GM12875 (cell line): ENCODE data around the gene PGLYRP1.

Experiments
- H3K4me3 ChIP-seq: one replicate; pipeline ENCODE4 v1.5.1; 2011; ENCODE audit warnings: low read depth, low read length, control low read depth
- TF ChIP-seq, protein P1 (sequence below): IDR thresholded peaks from 2 replicates; pipeline ENCODE4 v1.5.1; 2011; ENCODE audit warnings: low read depth, mild to moderate bottlenecking, control low read depth, inconsistent platforms, low read length, moderate library complexity, borderline replicate concordance; ENCODE audit not compliant: insufficient read depth

PGLYRP1 gene

GRCh38 chr19:46016426-46017094, 6.3 kb downstream of the PGLYRP1 start:
- H3K4me3 ChIP-seq: peak overlapping the region; percentile 40
- TF ChIP-seq, protein P1, sequence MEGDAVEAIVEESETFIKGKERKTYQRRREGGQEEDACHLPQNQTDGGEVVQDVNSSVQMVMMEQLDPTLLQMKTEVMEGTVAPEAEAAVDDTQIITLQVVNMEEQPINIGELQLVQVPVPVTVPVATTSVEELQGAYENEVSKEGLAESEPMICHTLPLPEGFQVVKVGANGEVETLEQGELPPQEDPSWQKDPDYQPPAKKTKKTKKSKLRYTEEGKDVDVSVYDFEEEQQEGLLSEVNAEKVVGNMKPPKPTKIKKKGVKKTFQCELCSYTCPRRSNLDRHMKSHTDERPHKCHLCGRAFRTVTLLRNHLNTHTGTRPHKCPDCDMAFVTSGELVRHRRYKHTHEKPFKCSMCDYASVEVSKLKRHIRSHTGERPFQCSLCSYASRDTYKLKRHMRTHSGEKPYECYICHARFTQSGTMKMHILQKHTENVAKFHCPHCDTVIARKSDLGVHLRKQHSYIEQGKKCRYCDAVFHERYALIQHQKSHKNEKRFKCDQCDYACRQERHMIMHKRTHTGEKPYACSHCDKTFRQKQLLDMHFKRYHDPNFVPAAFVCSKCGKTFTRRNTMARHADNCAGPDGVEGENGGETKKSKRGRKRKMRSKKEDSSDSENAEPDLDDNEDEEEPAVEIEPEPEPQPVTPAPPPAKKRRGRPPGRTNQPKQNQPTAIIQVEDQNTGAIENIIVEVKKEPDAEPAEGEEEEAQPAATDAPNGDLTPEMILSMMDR: peak; percentile 84

DNA sequence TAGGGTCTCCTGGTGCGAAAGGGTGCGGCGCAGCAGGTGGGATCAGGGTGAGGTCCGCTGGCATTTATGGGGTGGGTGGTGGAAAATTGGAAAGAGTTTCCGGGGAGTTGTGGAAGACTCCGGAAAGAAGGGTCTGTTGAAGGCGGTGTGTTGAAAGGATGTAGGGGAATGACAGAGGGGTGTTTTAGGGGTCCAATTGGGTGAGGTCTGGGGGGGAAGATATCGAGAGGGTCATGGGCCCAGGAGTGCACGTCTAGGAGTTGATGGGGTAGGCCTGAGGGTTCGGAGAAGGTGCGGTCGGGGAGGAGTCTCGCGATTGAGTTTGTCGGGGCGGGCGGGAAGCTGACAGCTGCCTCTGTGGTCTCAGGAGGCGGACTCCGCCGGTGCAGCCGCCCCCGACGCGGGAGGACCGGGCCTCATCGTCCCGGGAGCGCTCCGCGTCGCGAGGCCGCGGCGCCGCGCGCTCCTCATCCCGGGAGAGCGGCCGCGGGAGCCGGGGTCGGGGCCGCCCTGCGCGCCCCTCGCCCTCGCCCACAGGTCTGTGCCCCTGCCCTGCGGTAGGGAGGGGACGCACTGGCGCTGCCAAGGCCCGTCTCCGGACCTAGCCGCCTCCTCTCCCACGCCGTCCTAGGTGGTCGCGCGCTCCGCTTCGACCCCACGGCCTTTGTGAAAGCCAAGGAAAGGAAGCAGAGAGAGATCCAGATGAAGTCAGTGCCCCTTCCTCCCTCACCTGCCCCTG, 7.0 kb downstream of the PGLYRP1 start:
- TF ChIP-seq, protein P1: no peak

DNA sequence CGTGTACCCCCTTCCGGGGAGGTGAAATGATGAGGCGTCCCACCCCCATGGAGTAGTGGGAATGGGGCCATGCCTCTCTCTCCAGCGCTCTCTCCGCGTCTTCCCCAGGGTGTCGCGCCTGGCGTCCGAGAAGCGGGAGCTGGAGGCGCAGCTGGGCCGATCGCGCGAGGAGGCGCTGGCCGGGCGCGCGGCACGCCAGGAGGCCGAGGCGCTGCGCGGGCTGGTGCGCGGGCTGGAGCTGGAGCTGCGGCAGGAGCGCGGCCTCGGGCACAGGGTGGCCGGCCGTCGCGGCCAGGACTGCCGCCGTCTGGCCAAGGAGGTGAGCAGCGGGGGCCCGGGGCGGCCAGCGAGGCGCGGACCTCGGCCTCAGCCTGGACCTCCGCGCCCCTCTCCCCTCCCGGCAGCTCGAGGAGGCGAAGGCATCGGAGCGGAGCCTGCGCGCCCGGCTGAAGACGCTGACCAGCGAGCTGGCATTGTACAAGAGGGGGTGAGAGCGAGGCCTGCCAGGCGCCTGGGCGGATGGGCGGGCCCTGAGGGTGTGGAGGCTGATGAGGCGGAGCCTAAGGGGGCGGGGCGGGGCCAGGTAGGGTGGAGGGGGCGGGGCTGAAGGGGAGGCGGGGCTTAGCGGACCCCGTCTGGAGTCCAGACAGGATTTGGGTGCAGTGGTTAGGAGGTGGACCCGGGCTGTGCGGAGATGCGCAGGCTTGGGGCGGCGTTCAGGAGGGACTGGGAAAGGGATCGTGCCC, 7.7 kb downstream of the PGLYRP1 start:
- H3K4me3 ChIP-seq: peak overlapping the region; percentile 10

More for the DNA sequence above, 7.0 kb downstream of the PGLYRP1 start:
- no peak overlapping the region for H3K4me3 ChIP-seq

DNA sequence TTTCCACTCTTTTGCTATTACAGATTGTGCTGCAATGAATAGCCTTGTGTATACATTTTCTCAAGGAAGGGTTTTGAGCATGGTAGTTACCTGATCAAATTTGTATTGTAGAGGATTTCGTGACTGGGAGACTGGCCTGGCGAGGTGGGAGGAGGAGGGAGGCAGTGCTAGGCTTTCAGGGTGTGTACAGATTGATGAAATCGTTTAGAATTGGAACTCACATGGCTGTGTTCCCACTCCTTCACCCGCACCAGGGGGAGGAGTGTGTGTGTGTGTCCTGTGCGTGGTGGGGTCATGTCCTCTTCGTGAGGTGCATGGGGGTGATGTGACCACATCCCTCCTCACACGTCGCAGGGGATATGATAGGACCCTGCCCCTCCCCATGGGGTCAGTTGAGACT, 8.3 kb downstream of the PGLYRP1 start:
- no peak overlapping the region for H3K4me3 ChIP-seq
- TF ChIP-seq, protein P1: no peak

More for the DNA sequence above, 7.7 kb downstream of the PGLYRP1 start:
- TF ChIP-seq, protein P1: no peak

- no peak overlapping the region for H3K4me3 ChIP-seq
- TF ChIP-seq, protein P1: peak; percentile 78
These were observed 13.0 kb downstream of the PGLYRP1 start for GRCh38 chr19:46009530-46010510.

GRCh38 chr19:46006411-46006810, 16.4 kb downstream of the PGLYRP1 start:
- H3K4me3 ChIP-seq: no peak overlapping the region
- TF ChIP-seq, protein P1: no peak
